K562 (cell line): Measurements from ENCODE around the gene CCDC87. TPM values are rescaled to one million over a fixed set of nuclear protein-coding genes. Genes with fewer than 3 reads are reported as not detected.
"Not testable (repeated sequence)": the region's sequence is repeated elsewhere in the genome, so short reads cannot be mapped to it uniquely, and the experiment has no call there.

Experiments
- ATAC-seq: fragments of 200-7000 bp; cut with Tn5 transposase; 3 replicates; pipeline ENCODE4 v1.9.1; 2020; ENCODE audit warnings: moderate library complexity
- BruUV-seq: library from RNA; stranded (reverse); fragments of 400-500 nt; replicated peaks from 2 replicates; lab custom pipeline; 2021; lab: Mats Ljungman, UMichigan
- CTCF ChIA-PET: fragments of 300-600 bp; formaldehyde crosslinking; extraction: SDS; loops from one replicate; lab custom pipeline; 2021; ENCODE audit warnings: low intra/inter-chr PET ratio; lab: Yijun Ruan, JAX
- POLR2A ChIA-PET: fragments of 300-600, 350-650 bp; sonication (Branson Sonifier 250); formaldehyde crosslinking; extraction: SDS; loops from one replicate; lab custom pipeline; 2021; ENCODE audit warnings: antibody characterized with exemption, inconsistent platforms; lab: Yijun Ruan, JAX
- DNase-seq, 4 experiments: peaks; one replicate each; pipeline versions ENCODE4 v3.0.0 to v3.0.0-alpha.2; 2011 to 2018; ENCODE audit warnings: low spot score in 3 of 4, mixed read lengths in 3 of 4; ENCODE audit errors: extremely low read depth in 1 of 4
- FAIRE-seq: peaks from 2 replicates; lab custom pipeline; 2011; peaks lifted over from hg19 to GRCh38; lab: Jason Lieb, UNC
- H2AFZ ChIP-seq: 2 replicates; pipeline ENCODE4 v1.6.0; 2011; ENCODE audit warnings: low read depth, low read length, control low read depth, inconsistent platforms
- H3K27ac ChIP-seq: fragments of 200-600 bp; 3 replicates; pipeline ENCODE4 v1.8.0; 2011; ENCODE audit warnings: low read depth, mild to moderate bottlenecking, control low read depth, inconsistent platforms, low read length, moderate library complexity, mixed read lengths; ENCODE audit errors: extremely low read depth
- H3K27me3 ChIP-seq, 2 experiments: fragments of 300-600 bp in 1 of 2; 2 replicates in 1 of 2; 3 replicates in 1 of 2; pipeline versions ENCODE4 v1.6.0 to v1.8.0; 2011; ENCODE audit warnings: inconsistent platforms in 2 of 2, low read length in 2 of 2, mild to moderate bottlenecking in 1 of 2, mixed read lengths in 1 of 2, moderate library complexity in 1 of 2; ENCODE audit not compliant: control insufficient read depth in 2 of 2, insufficient read depth in 2 of 2
- H3K36me3 ChIP-seq: fragments of 300-600 bp; 3 replicates; pipeline ENCODE4 v1.8.0; 2011; ENCODE audit warnings: mild to moderate bottlenecking, low read length, inconsistent platforms; ENCODE audit not compliant: control insufficient read depth, insufficient read depth
- H3K4me1 ChIP-seq, 2 experiments: fragments of 200-600 bp in 1 of 2; replicated peaks in 1 of 2; 2 replicates in 1 of 2; 3 replicates in 1 of 2; pipeline versions ENCODE4 v1.5.1 to v1.8.0; 2011; ENCODE audit warnings: inconsistent platforms in 2 of 2, low read length in 2 of 2, mild to moderate bottlenecking in 1 of 2, mixed read lengths in 1 of 2, moderate library complexity in 1 of 2; ENCODE audit not compliant: control insufficient read depth in 2 of 2, insufficient read depth in 2 of 2
- H3K4me2 ChIP-seq: 2 replicates; pipeline ENCODE4 v1.6.1; 2011; ENCODE audit warnings: low read length, control low read depth, inconsistent platforms, mixed read lengths; ENCODE audit not compliant: insufficient read depth
- H3K4me3 ChIP-seq: fragments of 200-600 bp; sonication (generic), shearing (Covaris generic); 2 replicates; pipeline ENCODE4 v1.5.1; 2016; ENCODE audit warnings: control low read depth, inconsistent platforms
- H3K79me2 ChIP-seq: fragments of 200-600 bp; 3 replicates; pipeline ENCODE4 v1.8.0; 2011; ENCODE audit warnings: low read length, inconsistent platforms; ENCODE audit not compliant: control insufficient read depth, insufficient read depth
- H3K9ac ChIP-seq, 2 experiments: 2 replicates each; pipeline versions ENCODE4 v1.6.0 to v1.6.1; 2011; ENCODE audit warnings: low read depth in 2 of 2, low read length in 2 of 2, control low read depth in 1 of 2, inconsistent platforms in 1 of 2, mild to moderate bottlenecking in 1 of 2, mixed read lengths in 1 of 2; ENCODE audit not compliant: insufficient read depth in 1 of 2
- H3K9me1 ChIP-seq: one replicate; pipeline ENCODE4 v1.6.0; 2011; ENCODE audit warnings: inconsistent platforms, mild to moderate bottlenecking, low read length, moderate library complexity; ENCODE audit not compliant: control insufficient read depth, insufficient read depth
- H3K9me3 ChIP-seq: replicated peaks from 2 replicates; pipeline ENCODE4 v1.5.1; 2011; ENCODE audit warnings: low read depth, low read length, inconsistent platforms; ENCODE audit not compliant: control insufficient read depth, insufficient read depth
- H4K20me1 ChIP-seq: replicated peaks from 2 replicates; pipeline ENCODE4 v1.6.1; 2011; ENCODE audit warnings: low read length, inconsistent platforms, mixed read lengths; ENCODE audit not compliant: control insufficient read depth, insufficient read depth
- CBX1 ChIP-seq: sonication (generic); IDR thresholded peaks from 2 replicates; pipeline ENCODE4 v1.6.1; 2016; ENCODE audit warnings: antibody characterized with exemption, low read depth, mild to moderate bottlenecking
- CBX3 ChIP-seq, 2 experiments: IDR thresholded peaks; 1 replicate in 1 of 2; 2 replicates in 1 of 2; pipeline ENCODE4 v1.6.1; 2012; ENCODE audit warnings: inconsistent platforms in 2 of 2, low read length in 2 of 2, borderline replicate concordance in 1 of 2, control low read depth in 1 of 2
- CBX5 ChIP-seq: IDR thresholded peaks from 2 replicates; pipeline ENCODE4 v1.6.1; 2014; ENCODE audit warnings: low read depth, borderline replicate concordance
- TRIM24 ChIP-seq, 2 experiments: fragments of 450-650 bp; IDR thresholded peaks; 2 replicates each; pipeline ENCODE4 v1.6.1; 2016
- TRIM28 ChIP-seq: fragments of 450-650 bp; IDR thresholded peaks from 2 replicates; pipeline ENCODE4 v1.6.1; 2017
- ZNF280A ChIP-seq: fragments of 450-650 bp; IDR thresholded peaks from 2 replicates; pipeline ENCODE4 v1.6.1; 2018; ENCODE audit warnings: mild to moderate bottlenecking, low read depth; ENCODE audit not compliant: partially characterized antibody
- WGBS: fragments of 100-300 bp; shearing (Covaris generic); methylation state at CpG from one replicate; pipeline ENCODE4 v1.1.6; 2016; ENCODE audit warnings: low coverage, mixed read lengths; ENCODE audit not compliant: insufficient coverage; ENCODE audit errors: missing lambda C conversion rate; 5-methylcytosine and 5-hydroxymethylcytosine counted together
- in situ Hi-C: fragments of 300-500 bp; cut with MboI; formaldehyde crosslinking; loops from 4 replicates; pipeline ENCODE4 v1.15.0; 2018; ENCODE audit warnings: inconsistent platforms, mixed read lengths
- intact Hi-C: fragments of 100-400 bp; cut with micrococcal nuclease; formaldehyde crosslinking; loops from 2 replicates; pipeline ENCODE4 v1.14.2; 2022
- polyA plus RNA-seq, 8 experiments: library from polyadenylated mRNA; depleted of rRNA in 4 of 8; stranded (reverse) in 5 of 8; unstranded in 3 of 8; fragments of >200 nt; fragmentation: Nextera tagmentation in 2 of 8; fragmentation: Illumina TruSeq in 1 of 8; extraction: Ambion mirVana in 2 of 8; extraction: Trizol in 1 of 8; gene quantifications; 2 replicates each; pipeline versions ENCODE4 v1.2.1 to v1.2.3, GENCODE V29; 2011 to 2014; ENCODE audit warnings: inconsistent platforms in 1 of 8, missing spikeins in 1 of 8
- total RNA-seq, 7 experiments: library from RNA; depleted of rRNA in 6 of 7; stranded (reverse); fragments of >200 nt in 6 of 7; fragmentation: Illumina TruSeq in 2 of 7; extraction: Trizol in 2 of 7; gene quantifications; 2 replicates each; pipeline versions ENCODE4 v1.2.1 to v1.2.3, GENCODE V29; 2011 to 2021; ENCODE audit warnings: low replicate concordance in 1 of 7

The CCDC87 gene
- total and polyA plus RNA-seq, 9 of the 15 experiments (the other 6 are each of a cell fraction or from before 2014, with no cell fraction given), result 0.03 to 0.44 (median 0.15) TPM; not detected in 1

GRCh38 chr11:66582565-66583147 is 10.2 kb downstream of the CCDC87 start:
- H4K20me1 ChIP-seq, H3K9me1 ChIP-seq, H3K27ac ChIP-seq, H3K9ac ChIP-seq, H3K27me3 ChIP-seq, DNase-seq, H3K4me1 ChIP-seq, H3K4me2 ChIP-seq, H3K36me3 ChIP-seq, H2AFZ ChIP-seq, H3K4me3 ChIP-seq, in situ Hi-C loops, FAIRE-seq, intact Hi-C loops, H3K79me2 ChIP-seq, POLR2A ChIA-PET, BruUV-seq, CTCF ChIA-PET, H3K9me3 ChIP-seq, ATAC-seq: not testable (repeated sequence)
- TF ChIP-seq CBX3 (IDR thresholded peaks at IDR 0.05; ENCODE audit: borderline replicate concordance in 1 of 2, low read length in 2 of 2) (peak in 1 of 2 experiments; percentile 95; a peak in 2 of 3 replicates), ZNF280A (peak; percentile 94), CBX5 (peak; percentile 82), TRIM28 (peak; percentile 90), CBX1 (0 out of 2 replicates have a peak, but pooled peaks have one; percentile 29), TRIM24 (IDR thresholded peaks at IDR 0.05) (peak in 1 of 2 experiments; percentile 53; a peak in 1 of 4 replicates)
- WGBS, result 15% methylated on average over 3 of the region's 3 CpGs
